ENCODE measurements around the gene PTGES3L. TPM values are rescaled to one million over a fixed set of nuclear protein-coding genes. Genes with fewer than 3 reads are reported as not detected.
A peak's percentile ranks its signal among the peaks of the same experiment; 100 is the strongest.

Gene PTGES3L
- total RNA-seq, 2 donors from 2014 or later, result 3.4 to 3.9 TPM

GRCh38 chr17:43020789-43021740 lies 41.2 kb upstream of the PTGES3L start:
- 23% methylated on average over 40 of the region's 40 CpGs for WGBS
- no peaks in the 10 kb centered on the region for H3K27me3 ChIP-seq (replicated peaks; ENCODE audit: insufficient read depth)
- DNase-seq (ENCODE audit: low spot score), result peak; percentile 46
- H3K9me3 ChIP-seq, result no peaks in the 10 kb centered on the region
- intact Hi-C loops (cut with DNase I), result loop anchor here (5.0 kb wide), 1 partner anchor 106 kb away; the partner anchor contains the start of gene BRCA1
- peaks cover 5% of the 10 kb centered on the region for H3K4me1 ChIP-seq (replicated peaks)
- no peaks in the 10 kb centered on the region for H3K36me3 ChIP-seq
- peak overlapping the region; percentile 75 to 91 for H3K4me3 ChIP-seq
- TF ChIP-seq POLR2A (IDR thresholded peaks at IDR 0.05) (peak; percentile 38), POLR2AphosphoS5 (IDR thresholded peaks at IDR 0.05) (peak; percentile 17)
- TF ChIP-seq, protein P1, sequence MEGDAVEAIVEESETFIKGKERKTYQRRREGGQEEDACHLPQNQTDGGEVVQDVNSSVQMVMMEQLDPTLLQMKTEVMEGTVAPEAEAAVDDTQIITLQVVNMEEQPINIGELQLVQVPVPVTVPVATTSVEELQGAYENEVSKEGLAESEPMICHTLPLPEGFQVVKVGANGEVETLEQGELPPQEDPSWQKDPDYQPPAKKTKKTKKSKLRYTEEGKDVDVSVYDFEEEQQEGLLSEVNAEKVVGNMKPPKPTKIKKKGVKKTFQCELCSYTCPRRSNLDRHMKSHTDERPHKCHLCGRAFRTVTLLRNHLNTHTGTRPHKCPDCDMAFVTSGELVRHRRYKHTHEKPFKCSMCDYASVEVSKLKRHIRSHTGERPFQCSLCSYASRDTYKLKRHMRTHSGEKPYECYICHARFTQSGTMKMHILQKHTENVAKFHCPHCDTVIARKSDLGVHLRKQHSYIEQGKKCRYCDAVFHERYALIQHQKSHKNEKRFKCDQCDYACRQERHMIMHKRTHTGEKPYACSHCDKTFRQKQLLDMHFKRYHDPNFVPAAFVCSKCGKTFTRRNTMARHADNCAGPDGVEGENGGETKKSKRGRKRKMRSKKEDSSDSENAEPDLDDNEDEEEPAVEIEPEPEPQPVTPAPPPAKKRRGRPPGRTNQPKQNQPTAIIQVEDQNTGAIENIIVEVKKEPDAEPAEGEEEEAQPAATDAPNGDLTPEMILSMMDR (IDR thresholded peaks at IDR 0.05), result no peak
- peak overlapping the region; percentile 80 to 85 for H3K27ac ChIP-seq

GRCh38 chr17:43020030-43020621 lies 40.2 kb upstream of the PTGES3L start:
- DNase-seq (ENCODE audit: low spot score), result no peak
- 66% methylated on average over 6 of the region's 6 CpGs for WGBS
- Histone ChIP-seq H3K36me3 (no peaks in the 10 kb centered on the region), H3K27ac (peak overlapping the region; percentile 2 to 26), H3K27me3 (replicated peaks; ENCODE audit: insufficient read depth) (no peaks in the 10 kb centered on the region), H3K4me1 (replicated peaks) (peaks cover 5% of the 10 kb centered on the region), H3K4me3 (no peak overlapping the region), H3K9me3 (no peaks in the 10 kb centered on the region)
- TF ChIP-seq POLR2AphosphoS5 (IDR thresholded peaks at IDR 0.05) (no peak), POLR2A (IDR thresholded peaks at IDR 0.05) (no peak)
- TF ChIP-seq, protein P1 (IDR thresholded peaks at IDR 0.05), result no peak
- intact Hi-C loops (cut with DNase I), result loop anchor here (5.0 kb wide), 1 partner anchor 107 kb away; the partner anchor contains the start of gene BRCA1

- no peak overlapping the region for H3K4me3 ChIP-seq
- intact Hi-C loops (cut with DNase I), result no loop called here
Measured at GRCh38 chr17:43019418-43019817, 39.5 kb upstream of the PTGES3L start.

DNA sequence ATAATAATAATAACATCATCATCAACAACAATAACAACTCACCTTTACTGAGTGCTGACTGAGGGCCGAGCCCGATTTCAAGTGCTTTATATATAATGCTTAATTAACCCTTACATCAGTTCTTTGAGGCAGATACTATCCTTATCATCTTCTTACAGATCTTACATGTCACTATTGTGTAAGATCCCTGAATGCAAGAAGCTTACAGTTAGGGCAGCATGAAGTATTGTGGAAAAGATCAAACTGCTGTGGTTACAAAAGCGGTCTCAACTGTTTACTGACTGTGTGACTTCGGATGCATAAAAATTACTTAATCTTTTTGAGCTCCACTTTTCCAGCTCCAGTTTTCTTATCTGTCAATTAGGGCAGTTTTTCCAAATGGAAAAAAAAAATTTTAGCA lies 39.1 kb upstream of the PTGES3L start:
- H3K9me3 ChIP-seq, result no peaks in the 10 kb centered on the region
- TF ChIP-seq POLR2A (IDR thresholded peaks at IDR 0.05) (no peak), POLR2AphosphoS5 (IDR thresholded peaks at IDR 0.05) (no peak)
- TF ChIP-seq, protein P1 (IDR thresholded peaks at IDR 0.05), result no peak
- WGBS, result 61% methylated on average over 4 of the region's 4 CpGs
- H3K36me3 ChIP-seq, result no peaks in the 10 kb centered on the region
- H3K4me3 ChIP-seq, result no peak overlapping the region
- DNase-seq (ENCODE audit: low spot score), result no peak
- H3K27ac ChIP-seq, result no peak overlapping the region
- intact Hi-C loops (cut with DNase I), result no loop called here
- H3K27me3 ChIP-seq (replicated peaks; ENCODE audit: insufficient read depth), result no peaks in the 10 kb centered on the region
- peaks cover 5% of the 10 kb centered on the region for H3K4me1 ChIP-seq (replicated peaks)

More at GRCh38 chr17:43019418-43019817, 39.5 kb upstream of the PTGES3L start:
- Histone ChIP-seq H3K27ac (peak overlapping the region; percentile 2 to 26), H3K36me3 (no peaks in the 10 kb centered on the region), H3K4me1 (replicated peaks) (peaks cover 5% of the 10 kb centered on the region), H3K27me3 (replicated peaks; ENCODE audit: insufficient read depth) (no peaks in the 10 kb centered on the region), H3K9me3 (no peaks in the 10 kb centered on the region)
- 57% methylated on average over 7 of the region's 7 CpGs for WGBS
- TF ChIP-seq POLR2AphosphoS5 (IDR thresholded peaks at IDR 0.05), result no peak
- DNase-seq (ENCODE audit: low spot score), result no peak
